ENCODE data around the gene SUMO4. TPM values are rescaled to one million over a fixed set of nuclear protein-coding genes. Genes with fewer than 3 reads are reported as not detected.

SUMO4 gene
- total and polyA plus RNA-seq, 2 of the 4 experiments (the other 2 are of a cell fraction): 2.2 TPM; not detected in 1

DNA sequence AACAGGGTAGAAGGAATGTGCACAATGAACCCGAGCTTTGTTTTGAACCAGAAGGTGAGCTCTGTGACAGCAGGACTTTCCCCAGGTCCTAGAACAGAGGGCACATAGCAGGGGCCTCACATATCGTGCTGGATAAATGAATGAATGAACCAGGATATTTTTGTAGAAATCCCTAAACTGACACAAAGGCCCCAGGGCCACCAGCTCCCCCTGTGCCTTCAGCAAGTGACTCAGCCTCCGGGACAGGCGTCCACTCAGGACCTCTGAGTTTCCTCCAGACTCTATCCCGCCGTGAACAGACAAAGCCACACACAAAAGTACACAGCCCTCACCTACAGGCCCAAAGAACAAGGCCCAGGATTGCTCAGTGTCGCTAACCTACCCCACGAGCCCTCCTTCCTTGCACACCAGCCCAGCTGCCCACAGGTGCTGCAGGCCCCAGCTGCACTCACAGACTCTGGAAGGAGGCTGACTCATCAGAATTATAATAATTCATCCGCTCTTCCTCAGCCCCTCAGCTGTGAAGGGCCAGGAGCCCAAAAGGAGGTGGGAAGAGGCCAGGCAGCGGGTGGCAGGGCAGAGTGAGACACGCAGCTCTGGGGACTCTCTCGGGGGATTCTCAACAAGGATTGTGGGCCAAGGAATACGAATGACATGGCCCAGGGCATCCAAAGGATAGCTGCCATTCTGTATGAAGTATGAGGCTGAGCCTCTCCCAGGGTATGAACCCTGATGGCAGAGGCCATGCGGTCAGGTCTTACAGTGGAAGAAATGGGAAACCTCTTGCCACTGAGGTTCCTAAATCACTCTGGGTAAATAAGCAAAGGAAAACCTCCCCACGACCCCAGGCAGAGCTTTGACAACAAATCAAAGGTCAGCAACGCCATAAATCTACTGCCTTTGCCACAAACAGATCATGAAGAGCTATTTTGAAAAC lies 40.9 kb downstream of the SUMO4 start:
- no peak overlapping the region for H3K18ac ChIP-seq (ENCODE audit: low read depth, low read length)
- no TSS peak for BruUV-seq (replicated peaks)
- peak overlapping the region; percentile 40 for H2AFZ ChIP-seq (replicated peaks; ENCODE audit: low read length, poor library complexity)
- ChIA-PET POLR2A (ENCODE audit: unreplicated experiment) (no interaction called here), CTCF (interaction anchor here (1.0 to 2.1 kb wide), 2 partner anchors 9 to 76 kb away, joined by 4 to 6 read pairs; no protein-coding TSS in a partner anchor)
- H3K4me1 ChIP-seq (ENCODE audit: control insufficient read depth, insufficient read depth, low read length): peaks cover 7% of the 10 kb centered on the region; the same call in 1 of the 2 replicates
- H3K23ac ChIP-seq (ENCODE audit: low read depth, low read length): no peak overlapping the region
- H3K27me3 ChIP-seq (ENCODE audit: control insufficient read depth, insufficient read depth, low read length): peaks cover 2% of the 10 kb centered on the region
- H3K36me3 ChIP-seq (ENCODE audit: control insufficient read depth, insufficient read depth, low read length): no peaks in the 10 kb centered on the region
- no peaks in the 10 kb centered on the region for H3K79me1 ChIP-seq (ENCODE audit: low read depth in 1 of 2, low read length in 2 of 2)
- no peak overlapping the region for H2BK15ac ChIP-seq (ENCODE audit: low read depth, low read length)
- in situ Hi-C loops (cut with MboI; ENCODE audit: low sequenced_read_pairs): no loop called here
- H3K56ac ChIP-seq (ENCODE audit: extremely low read depth, insufficient read depth, low read length): no peak overlapping the region
- H3K4me3 ChIP-seq (ENCODE audit: insufficient read depth, low read depth, low read length): no peak overlapping the region
- no peak overlapping the region for H2BK20ac ChIP-seq (ENCODE audit: low read depth, low read length)
- no peak overlapping the region for H2BK120ac ChIP-seq (ENCODE audit: low read depth, low read length)
- ATAC-seq (ENCODE audit: low read depth) (peak; percentile 49), DNase-seq (peak; percentile 50)
- H3K9ac ChIP-seq (ENCODE audit: low read depth, low read length): no peak overlapping the region
- H3K4me2 ChIP-seq (ENCODE audit: low read depth, low read length): no peak overlapping the region
- dilution Hi-C loops (cut with HindIII; ENCODE audit: low sequenced_read_pairs, unreplicated experiment): no loop called here
- H2BK5ac ChIP-seq (ENCODE audit: low read depth, low read length, poor library complexity, severe bottlenecking): no peak overlapping the region
- H2AK5ac ChIP-seq (ENCODE audit: low read depth, low read length): no peak overlapping the region
- no peaks in the 10 kb centered on the region for H4K20me1 ChIP-seq (ENCODE audit: insufficient read depth, low read length)
- TF ChIP-seq, protein P1, sequence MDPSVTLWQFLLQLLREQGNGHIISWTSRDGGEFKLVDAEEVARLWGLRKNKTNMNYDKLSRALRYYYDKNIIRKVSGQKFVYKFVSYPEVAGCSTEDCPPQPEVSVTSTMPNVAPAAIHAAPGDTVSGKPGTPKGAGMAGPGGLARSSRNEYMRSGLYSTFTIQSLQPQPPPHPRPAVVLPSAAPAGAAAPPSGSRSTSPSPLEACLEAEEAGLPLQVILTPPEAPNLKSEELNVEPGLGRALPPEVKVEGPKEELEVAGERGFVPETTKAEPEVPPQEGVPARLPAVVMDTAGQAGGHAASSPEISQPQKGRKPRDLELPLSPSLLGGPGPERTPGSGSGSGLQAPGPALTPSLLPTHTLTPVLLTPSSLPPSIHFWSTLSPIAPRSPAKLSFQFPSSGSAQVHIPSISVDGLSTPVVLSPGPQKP (IDR thresholded peaks at IDR 0.05; ENCODE audit: borderline replicate concordance, low read depth, low read length): no peak
- TF ChIP-seq MAFK (IDR thresholded peaks at IDR 0.05; ENCODE audit: low read depth, low read length): peak; percentile 66
- 70% methylated on average over 4 of the region's 16 CpGs; no CpG with 5 or more reads in 1 of the 2 experiments for WGBS, 2 experiments (ENCODE audit: extremely low coverage in 2 of 2, insufficient read length in 1 of 2)
- 0 out of 2 replicates have a peak, but pooled peaks cover 4% of the 10 kb centered on the region for H3K9me1 ChIP-seq (ENCODE audit: insufficient read depth, low read length)
- no peak overlapping the region for H4K91ac ChIP-seq (ENCODE audit: insufficient read depth, low read depth, low read length)
- no peak overlapping the region for H3K4ac ChIP-seq (ENCODE audit: low read depth, low read length)
- intact Hi-C loops (cut with micrococcal nuclease): no loop called here
- H4K8ac ChIP-seq (ENCODE audit: low read depth in 2 of 2, low read length in 2 of 2): no peak overlapping the region
- H4K5ac ChIP-seq (ENCODE audit: low read depth, low read length): no peak overlapping the region
- H3K27ac ChIP-seq (ENCODE audit: insufficient read depth, low read length): no peak overlapping the region
- no peak overlapping the region for H3K14ac ChIP-seq (replicated peaks; ENCODE audit: low read depth, low read length)
- H2AK9ac ChIP-seq (replicated peaks; ENCODE audit: low read depth, low read length, poor library complexity): peak overlapping the region; percentile 66
- no peaks in the 10 kb centered on the region for H3K9me3 ChIP-seq (ENCODE audit: control insufficient read depth, insufficient read depth, low read length)
